Adrenal gland (tissue), 5 donors: ENCODE measurements around the gene ANTXRL.

Experiments
- POLR2A ChIP-seq, 2 donors: fragments of 450-650 bp; IDR thresholded peaks; one replicate each; pipeline ENCODE4 v1.6.1; 2017; ENCODE audit warnings: antibody characterized with exemption in 2 of 2, mild to moderate bottlenecking in 2 of 2, moderate library complexity in 1 of 2
- TF ChIP-seq, protein P1 (sequence below), 6 experiments: fragments of 450-650 bp in 4 of 6; fragments of 200-600 bp in 2 of 6; sonication (generic) in 1 of 6; IDR thresholded peaks; 1 replicate in 5 of 6; 2 replicates in 1 of 6; pipeline versions ENCODE4 v1.5.1 to v1.8.0; 2016 to 2021; ENCODE audit warnings: antibody characterized with exemption in 6 of 6, mild to moderate bottlenecking in 2 of 6, moderate library complexity in 1 of 6
- donor health status: DM: no; HTN: no; CAD: no.

DNA sequence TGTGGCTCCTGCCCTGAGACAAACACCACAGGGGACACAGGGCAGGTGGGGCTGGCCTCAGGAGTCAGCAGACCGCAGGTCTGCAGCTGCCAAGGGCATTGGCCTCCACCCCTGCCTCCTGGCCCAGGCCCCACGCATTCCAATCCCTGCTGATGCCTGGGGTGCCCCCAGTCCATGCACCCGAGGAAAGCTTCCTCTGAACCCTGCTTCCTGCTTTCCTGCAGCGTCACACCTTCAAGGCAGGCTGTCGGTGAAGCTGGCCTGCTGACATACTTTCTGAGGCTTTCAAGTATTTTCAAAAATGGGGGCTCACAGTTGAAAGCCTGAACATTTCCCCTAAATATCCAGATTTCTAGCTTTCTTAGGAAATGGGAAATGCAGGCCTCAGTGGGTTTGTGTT is 22.5 kb upstream of the ANTXRL start:
- no peak for TF ChIP-seq POLR2A (IDR thresholded peaks at IDR 0.05)
- TF ChIP-seq, protein P1, sequence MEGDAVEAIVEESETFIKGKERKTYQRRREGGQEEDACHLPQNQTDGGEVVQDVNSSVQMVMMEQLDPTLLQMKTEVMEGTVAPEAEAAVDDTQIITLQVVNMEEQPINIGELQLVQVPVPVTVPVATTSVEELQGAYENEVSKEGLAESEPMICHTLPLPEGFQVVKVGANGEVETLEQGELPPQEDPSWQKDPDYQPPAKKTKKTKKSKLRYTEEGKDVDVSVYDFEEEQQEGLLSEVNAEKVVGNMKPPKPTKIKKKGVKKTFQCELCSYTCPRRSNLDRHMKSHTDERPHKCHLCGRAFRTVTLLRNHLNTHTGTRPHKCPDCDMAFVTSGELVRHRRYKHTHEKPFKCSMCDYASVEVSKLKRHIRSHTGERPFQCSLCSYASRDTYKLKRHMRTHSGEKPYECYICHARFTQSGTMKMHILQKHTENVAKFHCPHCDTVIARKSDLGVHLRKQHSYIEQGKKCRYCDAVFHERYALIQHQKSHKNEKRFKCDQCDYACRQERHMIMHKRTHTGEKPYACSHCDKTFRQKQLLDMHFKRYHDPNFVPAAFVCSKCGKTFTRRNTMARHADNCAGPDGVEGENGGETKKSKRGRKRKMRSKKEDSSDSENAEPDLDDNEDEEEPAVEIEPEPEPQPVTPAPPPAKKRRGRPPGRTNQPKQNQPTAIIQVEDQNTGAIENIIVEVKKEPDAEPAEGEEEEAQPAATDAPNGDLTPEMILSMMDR (IDR thresholded peaks at IDR 0.05), result no peak
